GM12878 (cell line): ENCODE measurements around the gene GPR146.

Source experiments
- ASH2L ChIP-seq: fragments of 300-600, 200-600 bp; sonication (generic); IDR thresholded peaks from 2 replicates; pipeline ENCODE4 v1.6.1; 2017; ENCODE audit warnings: low read depth, mild to moderate bottlenecking, borderline replicate concordance
- DPF2 ChIP-seq: fragments of 450-650 bp; IDR thresholded peaks from 2 replicates; pipeline ENCODE4 v1.6.1; 2017; ENCODE audit warnings: mild to moderate bottlenecking
- FOXM1 ChIP-seq: IDR thresholded peaks from 2 replicates; pipeline ENCODE4 v1.6.1; 2012; ENCODE audit warnings: low read depth, mild to moderate bottlenecking, inconsistent platforms, low read length, moderate library complexity
- MYC ChIP-seq: IDR thresholded peaks from 2 replicates; pipeline ENCODE4 v1.6.1; 2011; ENCODE audit warnings: mild to moderate bottlenecking, low read length, moderate library complexity, inconsistent platforms; ENCODE audit not compliant: insufficient read depth, insufficient replicate concordance, insufficient read length, severe bottlenecking
- RUNX3 ChIP-seq: IDR thresholded peaks from 2 replicates; pipeline ENCODE4 v1.6.1; 2012; ENCODE audit warnings: low read length, inconsistent platforms
- TARDBP ChIP-seq: IDR thresholded peaks from 2 replicates; pipeline ENCODE4 v1.6.1; 2016; ENCODE audit warnings: borderline replicate concordance
- TCF7 ChIP-seq: IDR thresholded peaks from 2 replicates; pipeline ENCODE4 v1.6.1; 2014; ENCODE audit warnings: antibody characterized with exemption, borderline replicate concordance
- YY1 ChIP-seq: IDR thresholded peaks from 2 replicates; pipeline ENCODE4 v1.6.1; 2011; ENCODE audit warnings: low read depth, mild to moderate bottlenecking, low read length
- TF ChIP-seq, protein P1 (sequence below): IDR thresholded peaks from 2 replicates; pipeline ENCODE4 v1.6.1; 2012; ENCODE audit warnings: low read depth, low read length, improper control_type of control experiment
- TF ChIP-seq, protein P2 (sequence below), 3 experiments: IDR thresholded peaks in 2 of 3; conservative IDR thresholded peaks in 1 of 3; 2 replicates each; pipeline ENCODE4 v1.5.1; 2011; ENCODE audit warnings: low read depth in 3 of 3, low read length in 3 of 3, mild to moderate bottlenecking in 3 of 3, control low read depth in 2 of 3, moderate library complexity in 2 of 3, inconsistent platforms in 1 of 3, mixed read lengths in 1 of 3; ENCODE audit not compliant: control insufficient read depth in 2 of 3, insufficient read depth in 1 of 3; ENCODE audit errors: extremely low read depth in 1 of 3
- TF ChIP-seq, protein P3 (sequence below): IDR thresholded peaks from 2 replicates; pipeline ENCODE4 v1.6.1; 2012; ENCODE audit warnings: low read depth, low read length, improper control_type of control experiment

DNA sequence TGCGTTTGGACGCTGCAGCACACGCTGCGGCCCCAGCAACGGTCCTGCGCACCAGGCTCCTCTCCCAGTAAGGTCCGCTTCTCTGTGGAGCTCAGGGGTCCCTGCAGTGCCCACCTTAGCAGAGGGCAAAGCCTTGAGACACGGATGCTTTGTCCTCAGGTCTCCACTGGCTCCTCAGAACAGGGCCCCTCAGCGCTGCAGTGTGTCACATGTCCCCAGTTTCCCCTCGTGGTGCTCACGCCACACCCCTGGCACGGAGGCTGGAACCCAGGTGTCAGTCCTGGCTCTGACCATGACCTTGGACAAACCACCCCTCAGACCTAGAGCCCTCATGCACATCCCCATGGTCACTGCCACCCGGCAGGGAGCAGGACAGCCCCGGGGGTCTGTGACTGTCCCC, 23.7 kb downstream of the GPR146 start:
- TF ChIP-seq MYC (no peak), TARDBP (no peak), RUNX3 (no peak), ASH2L (no peak), TCF7 (no peak), FOXM1 (no peak), DPF2 (no peak), YY1 (no peak)
- TF ChIP-seq, protein P1, sequence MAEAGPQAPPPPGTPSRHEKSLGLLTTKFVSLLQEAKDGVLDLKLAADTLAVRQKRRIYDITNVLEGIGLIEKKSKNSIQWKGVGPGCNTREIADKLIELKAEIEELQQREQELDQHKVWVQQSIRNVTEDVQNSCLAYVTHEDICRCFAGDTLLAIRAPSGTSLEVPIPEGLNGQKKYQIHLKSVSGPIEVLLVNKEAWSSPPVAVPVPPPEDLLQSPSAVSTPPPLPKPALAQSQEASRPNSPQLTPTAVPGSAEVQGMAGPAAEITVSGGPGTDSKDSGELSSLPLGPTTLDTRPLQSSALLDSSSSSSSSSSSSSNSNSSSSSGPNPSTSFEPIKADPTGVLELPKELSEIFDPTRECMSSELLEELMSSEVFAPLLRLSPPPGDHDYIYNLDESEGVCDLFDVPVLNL: no peak
- TF ChIP-seq, protein P2, sequence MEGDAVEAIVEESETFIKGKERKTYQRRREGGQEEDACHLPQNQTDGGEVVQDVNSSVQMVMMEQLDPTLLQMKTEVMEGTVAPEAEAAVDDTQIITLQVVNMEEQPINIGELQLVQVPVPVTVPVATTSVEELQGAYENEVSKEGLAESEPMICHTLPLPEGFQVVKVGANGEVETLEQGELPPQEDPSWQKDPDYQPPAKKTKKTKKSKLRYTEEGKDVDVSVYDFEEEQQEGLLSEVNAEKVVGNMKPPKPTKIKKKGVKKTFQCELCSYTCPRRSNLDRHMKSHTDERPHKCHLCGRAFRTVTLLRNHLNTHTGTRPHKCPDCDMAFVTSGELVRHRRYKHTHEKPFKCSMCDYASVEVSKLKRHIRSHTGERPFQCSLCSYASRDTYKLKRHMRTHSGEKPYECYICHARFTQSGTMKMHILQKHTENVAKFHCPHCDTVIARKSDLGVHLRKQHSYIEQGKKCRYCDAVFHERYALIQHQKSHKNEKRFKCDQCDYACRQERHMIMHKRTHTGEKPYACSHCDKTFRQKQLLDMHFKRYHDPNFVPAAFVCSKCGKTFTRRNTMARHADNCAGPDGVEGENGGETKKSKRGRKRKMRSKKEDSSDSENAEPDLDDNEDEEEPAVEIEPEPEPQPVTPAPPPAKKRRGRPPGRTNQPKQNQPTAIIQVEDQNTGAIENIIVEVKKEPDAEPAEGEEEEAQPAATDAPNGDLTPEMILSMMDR (IDR thresholded peaks at IDR 0.05 in 2 of 3, conservative IDR thresholded peaks at IDR 0.05 in 1 of 3; ENCODE audit: control insufficient read depth in 2 of 3, extremely low read depth in 1 of 3, insufficient read depth in 1 of 3, low read depth in 3 of 3, low read length in 3 of 3): no peak
- TF ChIP-seq, protein P3, sequence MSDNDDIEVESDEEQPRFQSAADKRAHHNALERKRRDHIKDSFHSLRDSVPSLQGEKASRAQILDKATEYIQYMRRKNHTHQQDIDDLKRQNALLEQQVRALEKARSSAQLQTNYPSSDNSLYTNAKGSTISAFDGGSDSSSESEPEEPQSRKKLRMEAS: no peak
